ENCODE measurements around the gene RING1.

Gene RING1

DNA sequence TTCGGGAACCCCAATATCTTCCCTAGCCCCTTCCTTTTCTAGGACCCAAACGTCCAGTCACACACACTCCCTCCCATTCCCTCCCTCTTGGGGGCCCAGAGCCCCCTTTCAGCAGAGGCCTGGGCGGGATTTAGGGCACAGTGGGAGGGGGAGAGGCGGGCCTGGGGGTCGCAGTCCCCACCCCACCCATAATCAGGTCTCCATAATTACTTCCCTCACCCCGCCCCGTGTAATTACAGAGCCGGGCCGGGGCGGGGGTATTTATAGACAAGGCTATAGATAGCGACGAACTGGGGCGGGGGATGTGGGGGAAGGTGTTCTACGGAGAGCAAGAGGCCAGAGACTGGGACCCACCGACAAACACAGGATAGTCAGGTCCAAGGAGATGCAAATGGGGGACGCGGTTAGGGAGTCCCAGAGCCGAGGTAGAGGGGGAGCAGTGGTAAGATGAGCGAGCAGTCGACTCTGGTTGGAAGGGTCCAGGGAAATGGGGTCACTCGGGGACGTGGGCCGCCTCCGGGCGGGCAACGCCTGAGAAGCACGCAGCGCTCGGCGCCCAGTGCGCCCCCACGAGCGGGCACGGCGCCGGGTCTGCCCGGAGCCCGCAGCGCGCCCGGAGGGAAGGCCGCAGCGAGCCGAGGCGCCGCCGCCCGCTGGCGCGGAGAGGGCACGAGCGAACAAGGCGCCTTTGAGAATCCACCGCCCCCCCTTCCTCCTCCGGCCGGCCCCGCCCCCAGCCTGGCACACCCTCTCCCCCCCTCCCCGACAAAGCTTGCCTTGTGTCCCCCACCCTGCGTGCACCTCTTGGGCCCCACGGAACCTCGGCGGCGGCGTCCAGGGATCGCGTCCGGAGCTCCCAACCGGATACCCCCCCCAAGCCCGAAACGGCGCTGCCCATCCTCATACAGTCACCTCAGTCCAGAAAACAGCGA lies 15.4 kb upstream of the RING1 start:
- TF ChIP-seq GATA3 (IDR thresholded peaks at IDR 0.05; ENCODE audit: low read depth, low read length), result no peak
- no peak for TF ChIP-seq GATA2 (IDR thresholded peaks at IDR 0.05; ENCODE audit: low read depth, low read length)

DNA sequence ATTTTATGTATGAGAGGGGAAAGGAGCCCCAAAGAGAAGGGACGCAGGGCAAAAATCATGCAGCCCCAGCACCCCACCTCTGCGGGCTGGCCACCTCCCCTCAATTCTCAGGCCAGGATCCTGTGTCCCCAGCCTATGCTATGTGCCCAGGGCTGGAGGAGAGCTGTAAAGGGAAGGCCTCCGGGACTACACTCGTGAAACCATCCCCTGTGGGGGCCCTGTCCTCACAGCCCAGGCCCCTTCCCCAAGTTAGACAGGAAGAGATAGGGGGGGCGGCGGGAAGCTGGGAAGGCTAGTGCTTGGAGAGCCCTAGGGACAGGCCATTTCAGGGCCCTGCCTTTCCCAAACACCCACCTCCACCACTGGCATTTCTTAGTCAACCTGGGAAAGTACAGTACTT lies 14.7 kb upstream of the RING1 start:
- TF ChIP-seq GATA2 (IDR thresholded peaks at IDR 0.05; ENCODE audit: low read depth, low read length) (no peak), GATA3 (IDR thresholded peaks at IDR 0.05; ENCODE audit: low read depth, low read length) (no peak)

DNA sequence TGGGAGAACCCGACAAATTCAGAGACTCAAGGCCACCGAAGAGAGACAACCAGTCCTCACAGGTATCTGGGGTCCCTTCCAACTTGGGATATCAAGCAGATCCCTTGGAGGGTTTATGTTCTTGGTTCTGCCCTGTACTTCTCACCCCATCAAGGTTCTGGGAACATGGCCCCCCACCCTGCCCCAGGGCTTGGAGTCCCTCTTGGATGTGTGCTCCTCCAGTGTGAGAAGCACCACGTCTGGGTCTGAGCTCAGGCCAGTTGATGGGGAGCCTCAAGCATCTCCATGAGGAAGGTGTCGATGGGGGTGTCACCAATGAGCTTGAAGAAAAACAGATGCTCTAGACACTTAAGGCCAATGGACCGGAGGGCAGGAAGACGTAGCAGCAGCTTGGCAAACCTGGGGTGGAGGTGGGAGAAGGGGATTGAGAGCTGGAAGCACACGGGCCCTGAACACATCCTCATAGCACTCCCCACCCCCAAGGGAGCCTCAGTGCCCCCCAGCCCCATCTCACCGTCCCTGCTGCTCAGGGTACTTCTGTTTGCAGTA lies 13.8 kb upstream of the RING1 start:
- TF ChIP-seq GATA2 (IDR thresholded peaks at IDR 0.05; ENCODE audit: low read depth, low read length), result no peak
- TF ChIP-seq GATA3 (IDR thresholded peaks at IDR 0.05; ENCODE audit: low read depth, low read length), result no peak

DNA sequence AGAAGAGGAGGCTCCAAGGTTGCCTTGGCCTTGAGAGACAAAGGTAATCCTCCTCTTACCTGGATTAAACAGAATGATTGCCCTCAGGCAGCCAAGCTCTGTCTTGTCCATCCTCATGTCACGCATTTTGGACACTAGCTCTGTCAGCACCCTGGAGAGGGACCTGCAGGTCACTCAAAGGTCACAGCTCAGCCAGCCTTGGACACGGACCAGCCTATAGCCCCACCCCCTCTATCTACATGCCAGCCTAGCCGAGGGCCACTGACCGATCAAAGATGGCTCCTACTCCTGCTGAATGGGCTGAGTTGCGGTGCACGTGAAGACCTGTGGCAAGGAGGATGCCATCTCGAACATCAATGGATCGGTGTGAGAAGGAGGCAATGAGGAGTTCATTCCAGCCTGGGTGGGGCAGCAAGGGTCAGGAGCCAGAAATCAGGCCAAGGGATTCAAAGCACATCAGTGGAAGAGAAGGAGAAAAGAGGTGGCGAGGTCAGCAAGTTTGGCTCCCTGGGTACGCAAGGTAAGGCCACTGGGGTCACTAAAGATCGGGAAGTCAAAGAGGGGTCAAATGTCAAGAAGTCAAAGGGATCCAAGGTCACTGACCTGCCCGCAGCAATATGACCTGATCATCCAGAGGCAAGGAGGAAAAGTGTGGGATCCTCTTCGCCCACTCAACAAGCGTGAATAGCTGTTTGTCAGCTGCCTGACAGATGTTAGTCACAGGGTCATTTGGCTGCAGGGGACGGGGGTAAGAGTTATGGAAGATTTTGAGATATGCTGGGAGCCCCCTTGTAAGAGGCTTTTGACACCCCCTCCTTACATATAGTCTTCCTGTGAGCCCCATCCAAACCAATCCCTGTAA lies 12.8 kb upstream of the RING1 start:
- TF ChIP-seq GATA3 (IDR thresholded peaks at IDR 0.05; ENCODE audit: low read depth, low read length) (no peak), GATA2 (IDR thresholded peaks at IDR 0.05; ENCODE audit: low read depth, low read length) (no peak)

DNA sequence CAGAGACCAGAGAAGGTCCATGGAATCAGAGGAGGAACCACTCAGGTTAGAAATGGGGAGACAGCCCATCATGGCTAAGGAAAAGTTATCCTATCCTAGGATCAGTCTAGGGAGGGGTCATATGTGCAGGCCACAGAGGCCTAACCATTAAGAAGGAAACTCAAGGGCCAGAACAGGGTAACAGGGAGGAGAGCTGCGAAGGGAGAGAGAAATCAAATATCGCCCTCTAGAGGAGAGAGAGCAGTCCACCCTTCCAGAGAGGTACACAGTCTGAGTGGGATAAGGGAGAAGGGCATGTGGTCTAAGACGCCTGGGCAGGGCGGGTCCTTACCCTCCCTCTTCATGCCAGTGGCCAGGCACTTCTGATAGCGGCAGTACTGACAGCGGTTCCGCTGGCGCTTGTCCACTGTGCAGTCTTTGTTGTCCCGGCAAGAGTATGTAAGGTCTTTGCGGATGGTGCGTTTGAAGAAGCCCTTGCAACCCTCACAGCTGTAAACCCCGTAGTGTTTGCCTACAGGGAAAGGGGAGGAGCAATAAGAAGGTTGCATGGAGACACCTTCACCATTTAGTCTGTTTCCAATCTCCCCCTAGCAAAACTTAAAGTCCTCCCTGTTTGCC lies 10.8 kb upstream of the RING1 start:
- TF ChIP-seq GATA2 (IDR thresholded peaks at IDR 0.05; ENCODE audit: low read depth, low read length) (no peak), GATA3 (IDR thresholded peaks at IDR 0.05; ENCODE audit: low read depth, low read length) (no peak)

DNA sequence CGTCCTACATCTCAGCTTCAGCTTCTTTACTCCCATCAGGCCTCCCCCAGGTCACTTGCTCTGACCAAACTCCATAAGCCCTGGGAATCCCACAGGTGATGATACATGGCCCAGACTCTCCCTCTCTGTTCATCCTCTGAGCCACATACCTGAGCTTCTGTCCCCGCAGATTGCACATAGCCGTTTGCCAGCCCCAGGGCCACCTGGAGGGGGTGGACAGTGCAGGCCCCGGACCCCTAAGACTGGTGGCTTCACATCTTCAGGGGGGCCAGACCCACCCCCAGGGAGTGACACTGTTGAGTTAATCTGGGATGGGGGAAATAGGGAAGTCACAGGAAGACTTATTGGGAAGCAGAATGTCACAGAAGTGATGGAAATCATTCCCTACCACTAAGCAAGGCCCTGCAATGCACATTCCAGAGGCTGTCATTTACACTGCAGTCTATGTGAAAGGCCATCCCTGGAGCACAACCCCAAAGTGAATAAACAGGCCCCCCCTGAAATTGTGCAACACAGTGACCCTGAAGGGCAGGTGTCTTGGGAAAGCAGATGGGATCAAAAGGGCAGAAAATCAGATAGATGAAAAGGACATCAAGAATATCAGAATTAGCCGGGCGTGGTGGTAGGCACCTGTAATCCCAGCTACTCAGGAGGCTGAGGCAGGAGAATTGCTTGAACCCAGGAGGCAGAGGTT lies 10.0 kb upstream of the RING1 start:
- no peak for TF ChIP-seq GATA3 (IDR thresholded peaks at IDR 0.05; ENCODE audit: low read depth, low read length)

DNA sequence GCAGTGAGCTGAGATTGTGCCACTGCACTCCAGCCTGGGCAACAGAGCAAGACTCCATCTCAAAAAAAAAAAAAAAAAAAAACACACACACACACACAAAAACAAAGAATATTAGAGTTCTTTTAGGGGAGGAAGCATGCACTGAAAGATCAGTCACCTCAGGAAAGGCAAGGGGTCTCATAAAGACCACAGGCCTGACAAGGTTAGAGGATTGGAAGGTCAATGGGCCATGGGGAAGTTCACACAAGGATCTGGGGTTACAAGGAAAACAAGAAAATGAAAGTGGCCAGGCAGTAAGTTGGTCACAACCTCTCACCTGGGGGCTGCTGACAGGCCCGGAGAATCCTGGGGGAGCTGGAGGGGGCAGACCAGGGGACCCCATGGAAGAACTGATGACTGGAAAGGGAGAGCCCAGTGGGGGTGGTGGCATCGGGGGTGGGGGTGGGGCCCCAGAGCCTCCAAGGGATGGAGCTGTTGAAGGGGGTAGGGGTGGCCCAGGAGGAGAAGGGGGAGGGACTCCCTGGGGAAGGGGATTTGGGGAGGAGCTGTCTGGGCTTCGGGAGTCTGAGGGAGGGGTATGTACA lies 9.4 kb upstream of the RING1 start:
- no peak for TF ChIP-seq GATA3 (IDR thresholded peaks at IDR 0.05; ENCODE audit: low read depth, low read length)

DNA sequence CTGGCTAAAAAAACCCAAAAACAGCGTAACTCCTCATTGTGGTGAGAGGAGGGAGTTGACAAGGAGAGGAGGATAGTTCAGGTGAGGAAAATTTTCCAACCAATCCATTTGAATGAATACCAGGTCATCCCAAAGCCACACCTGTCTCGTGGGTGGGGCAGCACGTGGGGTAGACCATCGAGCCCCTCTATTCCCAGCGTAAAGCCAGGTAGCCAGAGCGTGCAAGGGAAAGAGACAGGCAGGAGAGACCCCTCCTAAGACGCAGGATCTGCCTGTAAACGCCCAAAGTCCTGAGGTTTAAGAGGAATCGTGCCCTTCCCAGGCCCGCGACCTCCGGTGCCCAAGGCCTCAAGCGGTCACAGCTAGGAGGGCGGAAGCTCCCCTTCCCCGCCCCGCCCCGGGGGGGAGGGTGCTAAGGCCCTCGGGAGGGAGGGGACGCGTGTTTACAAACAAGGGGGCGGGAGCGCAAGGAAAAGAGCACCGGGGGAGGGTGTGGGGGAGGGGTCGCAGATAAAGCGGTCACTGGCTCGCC lies 8.5 kb upstream of the RING1 start:
- TF ChIP-seq GATA3 (IDR thresholded peaks at IDR 0.05; ENCODE audit: low read depth, low read length) (no peak), GATA2 (IDR thresholded peaks at IDR 0.05; ENCODE audit: low read depth, low read length) (no peak)

DNA sequence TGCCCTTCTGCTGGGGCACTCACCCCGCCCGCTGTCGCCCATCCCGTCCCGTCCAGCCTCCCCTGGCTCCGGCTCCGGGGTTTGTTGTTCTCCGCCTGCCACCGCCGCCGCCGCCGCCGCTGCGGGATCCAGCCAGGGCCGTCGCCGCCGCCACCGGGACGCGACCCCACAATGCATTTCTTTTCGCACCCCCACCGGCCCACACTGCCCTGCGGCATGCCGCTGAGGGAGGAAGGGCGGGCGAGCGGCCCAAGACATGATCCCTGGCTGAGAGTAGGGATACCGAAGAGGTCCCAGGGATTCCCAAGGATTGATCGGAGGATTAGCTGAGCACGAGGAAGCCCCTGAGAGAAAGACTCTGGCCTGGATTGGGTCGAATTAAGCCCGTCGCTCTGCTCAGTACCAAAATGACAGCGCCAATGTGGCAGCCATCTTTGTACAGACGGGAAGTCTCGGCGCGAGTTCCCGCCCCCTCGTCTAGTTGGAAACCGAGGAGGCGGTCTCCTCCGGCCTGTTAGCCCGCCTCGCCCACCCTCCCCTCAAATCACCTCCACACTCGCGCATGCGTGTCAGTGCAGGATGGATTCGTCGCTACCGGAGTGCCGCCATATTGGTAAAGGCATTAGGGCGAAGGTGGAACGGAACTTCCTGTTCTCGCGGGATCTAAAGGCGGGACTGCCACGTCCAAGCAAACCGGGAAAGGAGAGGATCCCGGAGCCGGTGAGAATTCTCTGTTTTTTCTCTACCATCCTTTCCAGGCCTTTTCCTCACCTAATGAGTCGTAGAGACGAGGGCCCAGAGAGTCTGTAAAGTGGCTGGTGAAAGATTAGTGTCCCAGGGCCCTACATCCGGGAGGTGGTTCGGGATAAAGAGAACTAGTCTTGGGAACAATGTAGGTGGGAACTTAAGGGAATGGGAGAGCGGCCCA lies 7.8 kb upstream of the RING1 start, which contains the start of the genes RXRB and SLC39A7:
Gene RXRB (minus strand): TSS at position 447 of the 928 bp plus-strand sequence. CDS start 189 bp downstream, at position 258.
Gene SLC39A7 (plus strand): TSS at position 649 of the 928 bp plus-strand sequence. CDS start 379 bp downstream, outside the sequence.
- TF ChIP-seq GATA3 (IDR thresholded peaks at IDR 0.05; ENCODE audit: low read depth, low read length) (no peak), GATA2 (IDR thresholded peaks at IDR 0.05; ENCODE audit: low read depth, low read length) (no peak; the same call in 1 of the 2 replicates)

DNA sequence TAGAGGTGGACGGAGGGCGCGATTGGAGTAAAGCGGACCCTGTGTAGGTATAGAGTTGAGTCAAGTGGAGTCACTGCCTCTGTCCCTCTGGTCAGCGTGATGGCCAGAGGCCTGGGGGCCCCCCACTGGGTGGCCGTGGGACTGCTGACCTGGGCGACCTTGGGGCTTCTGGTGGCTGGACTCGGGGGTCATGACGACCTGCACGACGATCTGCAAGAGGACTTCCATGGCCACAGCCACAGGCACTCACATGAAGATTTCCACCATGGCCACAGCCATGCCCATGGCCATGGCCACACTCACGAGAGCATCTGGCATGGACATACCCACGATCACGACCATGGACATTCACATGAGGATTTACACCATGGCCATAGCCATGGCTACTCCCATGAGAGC lies 7.2 kb upstream of the RING1 start:
- TF ChIP-seq GATA2 (IDR thresholded peaks at IDR 0.05; ENCODE audit: low read depth, low read length) (no peak), GATA3 (IDR thresholded peaks at IDR 0.05; ENCODE audit: low read depth, low read length) (no peak)

DNA sequence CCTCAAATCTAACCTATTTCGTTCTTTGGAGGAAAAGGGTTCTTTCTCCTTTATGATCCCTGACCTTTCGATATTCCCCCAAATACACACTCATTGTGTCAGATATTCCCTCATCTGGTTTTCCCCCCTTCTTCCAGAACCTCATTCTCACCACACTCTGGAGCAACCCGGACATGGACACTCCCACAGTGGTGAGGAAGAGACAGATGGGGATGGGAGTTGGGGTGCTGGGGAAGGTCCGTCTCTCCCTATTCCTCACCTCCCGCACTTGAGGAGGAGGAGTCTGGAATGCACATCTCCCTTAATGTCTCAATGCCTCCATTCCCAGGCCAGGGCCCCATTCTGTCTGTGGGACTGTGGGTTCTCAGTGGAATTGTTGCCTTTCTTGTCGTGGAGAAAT lies 6.4 kb upstream of the RING1 start:
- TF ChIP-seq GATA3 (IDR thresholded peaks at IDR 0.05; ENCODE audit: low read depth, low read length) (no peak), GATA2 (IDR thresholded peaks at IDR 0.05; ENCODE audit: low read depth, low read length) (no peak)

DNA sequence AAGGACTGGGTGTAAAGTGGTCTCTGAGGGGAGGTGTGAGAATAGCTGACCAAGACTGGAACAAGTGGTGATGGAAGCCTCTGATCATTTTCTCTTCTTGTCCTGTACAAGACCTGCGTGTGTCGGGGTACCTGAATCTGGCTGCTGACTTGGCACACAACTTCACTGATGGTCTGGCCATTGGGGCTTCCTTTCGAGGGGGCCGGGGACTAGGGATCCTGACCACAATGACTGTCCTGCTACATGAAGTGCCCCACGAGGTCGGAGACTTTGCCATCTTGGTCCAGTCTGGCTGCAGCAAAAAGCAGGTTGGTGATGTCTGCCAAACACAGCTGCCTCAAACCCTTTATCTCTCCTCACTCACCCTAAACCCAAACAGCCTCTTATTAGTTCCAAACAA lies 5.5 kb upstream of the RING1 start:
- no peak for TF ChIP-seq GATA3 (IDR thresholded peaks at IDR 0.05; ENCODE audit: low read depth, low read length)
- no peak for TF ChIP-seq GATA2 (IDR thresholded peaks at IDR 0.05; ENCODE audit: low read depth, low read length)

Data from SH-SY5Y (cell line).